ENCODE results near the gene PCDH9. TPM values are rescaled to one million over a fixed set of nuclear protein-coding genes. Genes with fewer than 3 reads are reported as not detected.
"Not testable (repeated sequence)": the region's sequence is repeated elsewhere in the genome, so short reads cannot be mapped to it uniquely, and the experiment has no call there.

Gene PCDH9
- polyA plus RNA-seq, 3 donors, result 14.7 to 15.9 (median 15.6) TPM

DNA sequence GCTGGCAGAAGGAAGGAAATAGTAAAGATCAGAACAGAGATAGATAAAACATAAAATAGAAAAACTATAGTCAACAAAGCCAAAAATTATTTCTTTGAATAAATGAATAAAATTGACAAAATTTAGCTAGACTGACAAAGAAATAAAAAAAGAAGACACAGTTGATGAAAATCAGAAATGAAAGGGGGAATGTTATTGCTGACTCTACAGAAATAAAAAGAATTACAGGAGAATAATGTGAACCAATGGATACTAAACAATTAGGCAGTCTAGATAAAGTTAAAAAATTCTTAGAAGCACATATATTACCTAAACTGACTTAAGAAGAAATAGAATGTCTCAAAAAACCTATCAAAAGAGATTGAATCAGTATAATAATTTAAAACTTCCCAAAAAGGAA lies 933.8 kb downstream of the PCDH9 start:
- no peak for DNase-seq (ENCODE audit: extremely low read depth in 1 of 11, low read depth in 9 of 11, low spot score in 4 of 11)

DNA sequence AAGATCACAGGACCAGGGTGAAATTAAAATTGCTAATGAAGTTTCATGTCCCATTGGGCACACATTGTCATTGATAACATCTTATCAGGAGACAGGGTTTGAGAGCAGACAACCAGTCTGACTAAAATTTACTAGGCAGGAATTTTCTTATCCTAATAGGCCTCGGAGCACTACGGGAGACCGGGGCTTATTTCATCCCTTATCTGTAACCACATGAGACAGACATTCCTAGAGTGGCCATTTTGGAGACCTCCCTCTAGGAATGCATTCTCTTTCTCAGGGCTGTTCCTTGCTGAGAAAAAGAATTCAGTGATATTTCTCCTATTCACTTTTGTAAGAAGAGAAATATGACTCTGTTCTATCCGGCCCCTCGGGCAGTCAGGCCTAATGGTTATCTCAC lies 943.3 kb downstream of the PCDH9 start:
- not testable (repeated sequence) for DNase-seq (ENCODE audit: extremely low read depth in 1 of 11, low read depth in 9 of 11, low spot score in 4 of 11)

DNA sequence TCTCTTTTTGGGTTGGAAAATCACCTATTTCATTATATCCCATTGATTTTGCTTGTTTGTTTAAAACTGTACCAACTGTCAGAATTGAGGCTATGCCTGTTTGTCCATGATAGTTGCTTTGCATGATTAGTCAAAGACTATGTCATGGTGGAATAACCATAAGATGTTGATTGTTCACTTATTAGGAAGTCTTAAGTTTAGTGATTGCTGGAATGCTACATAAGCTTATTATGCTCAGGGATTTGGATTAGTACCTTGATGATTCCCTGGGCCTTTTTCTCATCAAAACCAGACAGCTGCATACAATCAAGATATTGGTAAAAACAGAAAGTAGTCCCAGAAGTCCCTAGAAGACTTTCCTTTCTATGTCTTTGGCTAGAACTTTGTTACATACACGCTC lies 954.7 kb downstream of the PCDH9 start:
- no peak for DNase-seq (ENCODE audit: extremely low read depth in 1 of 11, low read depth in 9 of 11, low spot score in 4 of 11)

DNA sequence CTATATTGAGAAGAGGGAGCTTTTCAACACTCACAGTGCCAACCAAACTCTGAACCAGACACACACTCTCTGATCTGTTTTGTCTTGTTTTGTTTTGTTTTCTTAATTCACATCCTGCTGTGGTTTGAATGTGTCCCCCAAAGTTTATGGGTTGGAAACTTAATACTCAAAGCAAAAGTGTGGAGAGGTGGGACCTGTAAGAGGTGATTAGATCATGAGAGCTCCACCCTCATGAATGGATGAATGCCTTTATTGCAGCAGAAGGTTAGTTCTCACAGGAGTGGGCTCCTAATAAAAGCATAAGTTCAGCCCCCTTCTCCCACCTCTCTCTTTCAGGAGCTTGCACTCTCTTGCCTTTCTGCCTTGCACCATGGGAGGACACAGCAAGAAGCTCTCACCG lies 957.1 kb downstream of the PCDH9 start:
- DNase-seq (ENCODE audit: extremely low read depth in 1 of 11, low read depth in 9 of 11, low spot score in 4 of 11), result peak in 5 of 11 donors; percentile 5 to 32 (median 15)

DNA sequence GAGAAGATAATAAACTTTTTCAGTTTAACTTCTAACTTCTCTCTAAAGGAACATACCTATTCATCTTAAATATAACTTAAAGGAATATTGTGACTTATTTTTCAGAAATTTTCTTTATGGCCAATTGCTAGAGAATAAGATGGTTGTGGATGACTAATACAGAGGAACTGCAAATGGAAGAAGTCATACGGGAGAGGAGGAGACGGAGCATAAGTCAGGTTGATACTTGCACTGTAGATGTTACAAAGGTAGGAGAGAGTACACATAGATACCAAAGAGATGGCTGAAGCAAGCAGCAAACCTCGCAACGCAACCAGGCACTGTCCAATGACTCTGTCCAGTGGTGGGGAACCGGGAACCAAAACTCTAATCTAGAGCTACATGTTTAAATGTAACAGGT lies 963.4 kb downstream of the PCDH9 start:
- DNase-seq (ENCODE audit: extremely low read depth in 1 of 11, low read depth in 9 of 11, low spot score in 4 of 11), result no peak

DNA sequence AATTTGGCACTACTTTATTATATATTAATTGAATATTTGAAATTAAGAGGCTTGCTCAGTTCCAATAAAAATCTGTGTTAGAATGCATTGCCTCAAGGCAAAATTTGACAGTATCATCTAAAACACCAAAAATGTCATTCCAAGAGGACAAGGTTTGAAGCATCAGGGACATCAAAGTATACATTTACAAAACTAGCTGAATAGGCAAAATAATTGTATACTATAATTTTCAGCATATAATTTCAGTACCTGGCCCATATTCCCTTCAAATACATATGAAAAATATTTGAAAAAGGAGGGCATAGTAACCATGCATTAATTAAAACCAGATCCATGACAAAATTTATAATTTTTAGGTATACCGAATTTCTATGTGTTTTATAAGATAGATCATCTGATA lies 963.8 kb downstream of the PCDH9 start:
- DNase-seq (ENCODE audit: extremely low read depth in 1 of 11, low read depth in 9 of 11, low spot score in 4 of 11), result no peak

DNA sequence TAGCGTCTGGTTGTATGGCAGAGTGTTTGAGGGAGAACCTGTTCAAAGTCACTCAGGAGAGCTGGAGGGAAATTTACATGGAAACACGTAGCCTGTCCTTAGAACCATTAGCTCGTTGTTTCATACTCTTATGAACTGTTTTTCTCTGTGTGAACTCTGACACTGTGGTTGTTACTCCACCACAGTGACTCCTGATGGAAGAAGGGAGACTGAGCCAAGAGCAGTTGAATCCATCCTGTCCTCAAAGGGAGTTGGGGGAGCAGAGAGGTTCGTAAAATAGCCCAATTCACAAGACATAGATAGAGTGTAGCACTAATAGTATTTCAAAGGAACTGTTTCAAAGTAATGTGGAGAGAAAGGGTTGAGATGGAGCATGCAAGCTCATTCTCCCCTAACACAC lies 964.8 kb downstream of the PCDH9 start:
- peak in 5 of 11 donors; percentile 8 to 23 (median 18) for DNase-seq (ENCODE audit: extremely low read depth in 1 of 11, low read depth in 9 of 11, low spot score in 4 of 11)

DNA sequence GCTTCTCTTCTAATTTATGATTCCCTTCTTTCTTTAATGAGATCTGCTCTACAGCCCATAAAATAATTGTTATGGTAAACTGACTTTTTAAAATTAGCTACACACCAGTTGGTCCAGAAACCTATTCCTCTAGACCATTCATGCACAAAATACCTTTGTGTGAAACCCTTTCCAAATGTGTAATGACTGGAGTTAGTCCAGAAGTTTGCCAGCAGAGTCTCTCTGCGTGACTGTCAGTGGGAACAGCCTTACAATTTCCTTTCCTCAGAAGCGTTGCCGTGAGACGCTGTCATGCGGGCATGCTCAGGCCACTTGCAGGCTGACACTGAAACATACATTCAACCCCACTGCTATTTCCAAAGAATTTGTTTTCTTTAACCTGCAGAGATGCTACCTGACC lies 965.2 kb downstream of the PCDH9 start:
- DNase-seq (ENCODE audit: extremely low read depth in 1 of 11, low read depth in 9 of 11, low spot score in 4 of 11), result peak in 6 of 11 donors; percentile 34 to 53 (median 44)

DNA sequence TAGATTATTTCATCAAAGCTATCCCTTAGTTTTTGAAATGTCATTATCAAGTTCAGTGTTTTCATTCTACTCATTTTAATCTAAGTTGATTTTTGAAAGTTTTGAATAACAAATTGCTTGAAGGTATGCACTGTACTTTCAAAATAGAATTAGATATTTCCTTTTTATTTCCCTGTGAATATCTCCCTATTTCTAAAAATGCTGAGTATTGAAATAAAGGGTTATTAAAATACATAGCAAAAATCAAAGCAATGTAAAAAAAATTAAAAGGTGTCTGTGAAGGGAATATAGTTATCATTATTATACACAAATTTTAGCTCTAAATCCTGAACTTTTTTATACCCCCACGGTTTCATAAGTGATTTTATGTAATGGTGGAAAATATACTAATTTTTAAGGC lies 967.8 kb downstream of the PCDH9 start:
- no peak for DNase-seq (ENCODE audit: extremely low read depth in 1 of 11, low read depth in 9 of 11, low spot score in 4 of 11)

DNA sequence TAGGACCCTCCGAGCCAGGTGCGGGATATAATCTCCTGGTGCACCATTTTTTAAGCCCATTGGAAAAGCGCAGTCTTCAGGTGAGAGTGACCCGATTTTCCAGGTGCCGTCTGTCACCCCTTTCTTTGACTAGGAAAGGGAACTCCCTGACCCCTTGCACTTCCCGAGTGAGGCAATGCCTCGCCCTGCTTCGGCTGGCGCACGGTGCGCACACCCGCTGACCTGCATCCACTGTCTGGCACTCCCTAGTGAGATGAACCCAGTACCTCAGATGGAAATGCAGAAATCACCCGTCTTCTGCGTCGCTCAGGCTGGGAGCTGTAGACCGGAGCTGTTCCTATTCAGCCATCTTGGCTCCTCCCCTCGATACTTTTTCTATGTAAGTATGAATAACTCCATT lies 970.7 kb downstream of the PCDH9 start:
- DNase-seq (ENCODE audit: extremely low read depth in 1 of 11, low read depth in 9 of 11, low spot score in 4 of 11), result not testable (repeated sequence)

All from renal cortex interstitium (tissue), 11 donors.